ENCODE measurements around the gene AIP.
A peak's percentile ranks its signal among the peaks of the same experiment; 100 is the strongest.
"Not testable (repeated sequence)": the region's sequence is repeated elsewhere in the genome, so short reads cannot be mapped to it uniquely, and the experiment has no call there.

Gene AIP

DNA sequence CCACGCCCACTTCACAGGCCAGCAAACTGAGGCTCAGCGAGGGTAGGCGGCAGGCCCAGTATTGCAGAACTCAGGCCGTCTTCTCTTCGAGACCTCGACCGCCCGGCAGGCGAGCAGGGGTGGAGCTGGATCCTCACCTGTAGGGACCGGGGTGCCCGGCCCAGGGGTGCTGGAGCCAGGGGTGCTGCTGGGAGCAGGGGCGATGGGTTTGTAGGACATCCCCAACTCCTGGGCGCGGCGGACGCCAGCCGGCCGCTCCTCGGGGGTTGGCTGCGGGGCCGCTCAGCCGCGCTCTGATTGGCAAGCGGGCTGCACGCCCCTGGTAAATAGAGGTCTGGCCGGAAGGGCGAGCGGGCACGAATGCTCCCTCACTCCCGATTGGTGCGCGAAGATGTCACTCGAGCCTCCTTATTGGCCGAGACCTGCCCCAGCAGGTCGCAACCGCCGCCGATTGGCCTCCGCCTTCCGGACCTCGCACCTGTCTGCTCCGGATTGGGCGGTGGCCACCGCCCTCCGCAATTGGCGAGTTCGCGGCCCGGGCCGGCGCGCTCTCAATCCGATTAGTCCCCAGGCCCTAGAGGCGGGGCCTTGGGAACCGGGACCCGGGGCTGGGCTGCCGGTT is 25.1 kb downstream of the AIP start, which contains the start of gene CDK2AP2:
TSS of gene CDK2AP2 (minus strand) at position 299 of the 622 bp plus-strand sequence. CDS start at position 219, 80 bp downstream.
- DNase-seq, result peak; percentile 100

DNA sequence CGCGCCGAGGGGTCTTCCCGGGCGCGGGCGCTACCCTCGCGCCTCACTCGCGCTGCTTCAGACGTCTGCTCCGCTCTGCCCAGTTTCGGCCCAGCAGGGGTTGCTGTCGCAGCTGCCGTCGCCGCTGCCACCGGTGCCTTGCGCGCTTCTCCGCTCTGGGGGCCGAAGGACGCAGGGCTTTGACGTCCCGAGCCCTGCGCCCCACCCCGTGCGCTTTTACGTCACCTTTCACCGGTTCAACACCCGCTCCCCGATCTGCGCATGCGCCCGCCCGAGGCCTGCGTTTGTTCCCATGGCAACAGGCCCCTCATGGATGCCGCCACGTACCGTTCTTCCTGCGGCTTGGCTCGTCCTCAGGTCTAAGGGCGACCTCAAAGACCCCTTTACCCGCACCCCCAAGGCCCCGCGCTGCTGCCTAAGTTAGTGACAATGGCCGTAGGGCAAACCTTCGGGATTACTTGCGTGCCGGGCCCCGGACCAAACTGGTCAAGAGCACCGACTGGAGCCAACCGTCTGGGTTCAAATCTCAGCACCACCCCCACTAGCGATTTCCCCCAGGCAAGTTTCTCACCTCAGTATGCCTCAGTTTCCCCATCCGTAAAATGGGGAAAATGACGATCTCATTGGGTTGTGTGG is 25.8 kb downstream of the AIP start:
- peak; percentile 98 for DNase-seq

DNA sequence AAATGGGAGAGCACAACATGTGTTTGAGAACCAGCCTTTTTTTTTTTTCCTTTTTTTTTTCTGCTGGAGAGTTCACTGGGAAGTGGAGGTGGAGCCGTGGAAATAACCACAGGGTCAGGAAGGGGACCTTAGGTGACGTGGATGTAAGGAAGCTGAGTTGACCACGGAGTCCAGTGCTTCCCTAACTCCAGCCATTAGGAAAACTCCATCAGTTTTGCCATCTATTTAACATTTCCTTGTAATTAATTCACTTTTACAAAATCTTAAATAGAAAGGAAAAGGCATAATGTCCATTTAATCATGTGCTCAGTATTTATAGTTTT is 27.2 kb downstream of the AIP start:
- DNase-seq, result no peak

DNA sequence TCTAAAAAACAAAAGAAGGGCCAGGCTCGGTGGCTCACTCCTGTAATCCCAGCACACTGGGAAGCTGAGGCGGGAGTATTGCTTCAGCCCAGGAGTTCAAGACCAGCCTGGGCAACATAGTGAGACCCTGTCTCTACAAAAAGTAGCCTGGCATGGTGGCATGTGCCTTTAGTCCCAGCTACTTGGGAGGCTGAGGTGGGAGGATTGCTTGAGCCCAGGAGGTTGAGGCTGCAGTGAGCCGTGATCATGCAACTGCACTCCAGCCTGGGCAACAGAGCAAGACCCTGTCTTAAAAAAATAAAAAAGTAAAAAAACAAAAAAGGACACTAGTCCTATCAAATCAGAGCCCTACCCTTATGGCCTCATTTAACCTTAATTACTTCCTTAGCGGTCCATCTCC is 28.7 kb downstream of the AIP start:
- DNase-seq, result not testable (repeated sequence)

DNA sequence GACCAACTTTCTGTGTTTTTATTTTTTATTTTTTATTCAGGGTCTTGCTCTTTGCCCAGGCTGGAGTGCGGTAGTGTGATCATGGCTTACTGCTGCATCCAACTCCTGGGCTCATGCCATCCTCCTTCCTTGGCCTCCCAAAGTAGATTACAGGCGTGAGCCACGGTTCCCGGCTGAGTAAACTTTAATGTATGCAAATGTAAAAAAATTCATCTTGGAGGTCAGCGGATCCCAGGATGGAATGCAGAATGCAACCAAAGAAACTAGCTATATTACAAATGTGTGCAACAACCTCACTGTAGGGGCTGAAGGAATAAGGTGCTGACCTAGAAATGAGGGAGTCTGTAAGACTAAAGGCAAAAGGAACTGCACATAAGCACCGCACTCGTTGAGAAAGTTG is 31.3 kb downstream of the AIP start:
- no peak for DNase-seq

DNA sequence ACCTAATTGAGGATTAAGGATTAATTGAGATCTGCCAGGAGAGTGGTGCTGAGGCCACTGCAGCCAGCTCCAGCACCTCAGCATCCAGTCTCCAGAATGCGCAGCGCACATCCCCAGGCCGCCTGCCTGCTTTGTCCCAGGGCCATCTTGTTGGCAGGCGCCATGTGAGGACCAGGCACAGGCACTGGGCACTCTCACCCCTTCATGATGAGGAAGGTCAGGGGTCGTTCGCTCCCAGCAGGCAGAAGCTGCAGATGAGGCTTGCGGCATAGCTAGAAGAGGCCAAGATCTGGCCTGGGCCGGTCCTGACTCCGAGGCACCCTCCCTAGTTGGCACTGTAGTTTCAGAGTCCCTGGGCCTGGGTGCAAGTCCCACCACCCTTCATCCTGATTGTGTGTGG is 34.0 kb downstream of the AIP start:
- no peak for DNase-seq

DNA sequence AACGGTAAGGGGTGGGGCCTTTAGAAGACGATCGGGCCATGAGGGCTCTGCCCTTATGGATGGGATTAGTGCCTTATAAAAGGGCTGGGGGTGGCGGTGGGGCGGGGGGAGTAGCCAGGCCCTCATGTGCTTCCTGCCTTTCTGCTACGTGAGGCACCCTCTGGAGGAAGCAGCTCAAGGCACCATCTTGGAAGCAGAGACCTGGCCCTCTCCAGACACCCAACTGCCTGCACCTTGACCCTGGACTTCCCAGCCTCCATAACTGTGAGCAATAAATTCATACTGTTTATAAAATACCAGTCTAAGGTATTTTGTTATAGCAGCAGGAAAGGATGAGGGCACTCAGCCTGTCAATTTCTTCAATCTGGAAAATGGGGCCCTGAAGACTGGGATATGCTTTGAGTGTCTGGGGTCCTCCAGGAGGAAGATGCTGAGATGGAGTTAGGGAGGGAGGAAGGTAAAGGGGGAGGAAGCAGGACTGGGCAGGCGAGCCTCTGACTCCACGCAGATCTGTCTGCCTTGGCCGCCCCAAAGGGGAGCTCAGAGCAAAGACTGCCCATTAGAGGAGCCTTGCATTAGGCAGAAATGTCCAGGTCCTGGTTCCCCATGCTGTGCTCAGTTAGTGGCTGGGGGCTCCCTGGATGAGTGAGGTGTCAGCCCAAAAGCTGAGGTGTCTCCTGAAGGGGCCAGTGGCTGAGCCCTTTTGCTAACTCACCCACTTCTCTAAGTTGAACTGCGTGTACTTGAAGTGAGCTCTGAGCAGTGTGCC is 35.1 kb downstream of the AIP start:
- no peak for DNase-seq

DNA sequence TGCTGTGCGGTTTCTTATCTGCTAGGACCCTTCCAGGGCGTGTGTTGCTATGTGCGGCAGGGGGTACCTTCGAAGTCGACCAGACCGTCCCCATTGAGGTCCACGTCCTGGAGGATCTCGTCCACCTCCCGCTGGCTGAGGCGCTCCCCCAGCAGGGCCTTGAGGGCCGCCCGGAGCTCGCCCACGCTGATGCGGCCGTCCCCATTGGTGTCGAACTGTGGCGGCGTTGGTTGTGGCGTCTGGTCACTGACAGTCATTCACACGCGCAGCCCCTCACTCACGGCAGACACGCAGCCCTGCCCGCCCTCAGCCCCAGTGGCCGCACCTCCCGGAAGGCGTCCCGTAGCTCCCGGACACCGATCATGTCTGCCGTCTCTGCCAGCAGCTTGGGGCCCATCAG is 36.9 kb downstream of the AIP start:
- no peak for DNase-seq

DNA sequence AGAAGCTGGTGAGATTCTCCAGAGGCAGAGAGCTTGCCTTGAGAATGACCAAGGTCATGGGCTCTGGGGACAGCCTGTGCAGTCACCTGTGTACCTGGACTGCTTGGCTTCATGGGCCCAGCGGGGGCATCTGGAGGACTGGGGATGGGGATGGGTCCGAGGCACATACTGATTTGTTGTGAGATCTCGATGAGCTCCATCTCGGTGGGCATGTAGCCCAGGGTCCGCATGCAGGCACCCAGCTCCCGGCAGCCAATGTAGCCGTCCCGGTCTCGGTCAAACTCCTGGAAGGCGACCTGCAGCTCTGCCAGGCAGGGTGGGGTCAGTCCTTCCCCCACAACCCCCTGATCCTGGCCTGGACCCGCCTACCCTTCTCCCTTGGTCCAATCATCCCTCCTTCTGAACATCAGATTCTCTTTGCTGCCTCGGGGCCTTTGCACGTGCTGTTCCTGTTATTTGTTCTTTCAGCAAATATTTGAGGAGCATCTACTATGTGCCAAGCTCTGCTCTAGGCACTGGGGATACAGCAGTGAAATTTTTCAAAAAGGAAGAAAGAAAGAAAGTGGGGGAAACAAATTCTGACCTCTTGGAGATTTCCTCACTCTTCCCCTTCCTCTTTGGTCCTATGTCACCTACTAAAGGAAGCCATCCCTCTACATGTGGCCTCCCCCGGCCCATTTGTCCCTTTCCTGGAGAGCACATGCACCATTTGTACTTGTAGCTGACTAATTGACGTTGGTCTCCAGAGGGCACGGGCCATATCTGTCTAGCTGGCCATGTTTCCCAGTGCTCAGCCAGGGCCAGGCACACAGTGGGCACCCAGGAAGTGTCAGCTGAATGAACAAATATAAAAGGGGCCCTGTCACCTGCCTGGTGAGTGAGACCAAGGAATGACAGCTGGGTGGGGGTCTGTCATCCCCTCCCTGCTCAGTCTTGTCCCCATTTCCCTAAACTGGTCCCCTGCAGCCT is 38.3 kb downstream of the AIP start:
- DNase-seq, result no peak

DNA sequence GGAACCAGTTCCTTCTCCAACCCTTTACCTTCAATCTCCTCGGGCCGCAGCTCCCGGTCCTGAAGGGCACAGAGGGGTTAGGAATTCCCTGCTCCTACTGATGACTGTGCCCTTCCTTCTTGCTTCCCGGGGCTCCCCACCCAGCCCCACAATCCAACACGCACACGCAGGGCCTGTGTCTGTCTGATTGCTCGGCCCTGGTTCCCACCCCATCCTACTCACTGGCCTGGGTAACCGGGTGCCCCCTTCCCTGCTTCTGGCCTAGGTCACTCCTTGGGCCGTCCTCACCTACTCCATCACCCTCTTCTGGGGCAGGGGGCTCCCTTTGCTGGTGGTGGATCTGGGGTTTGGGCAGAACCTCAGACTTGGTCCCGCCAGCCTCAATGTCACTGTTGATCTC is 39.1 kb downstream of the AIP start:
- no peak for DNase-seq

DNA sequence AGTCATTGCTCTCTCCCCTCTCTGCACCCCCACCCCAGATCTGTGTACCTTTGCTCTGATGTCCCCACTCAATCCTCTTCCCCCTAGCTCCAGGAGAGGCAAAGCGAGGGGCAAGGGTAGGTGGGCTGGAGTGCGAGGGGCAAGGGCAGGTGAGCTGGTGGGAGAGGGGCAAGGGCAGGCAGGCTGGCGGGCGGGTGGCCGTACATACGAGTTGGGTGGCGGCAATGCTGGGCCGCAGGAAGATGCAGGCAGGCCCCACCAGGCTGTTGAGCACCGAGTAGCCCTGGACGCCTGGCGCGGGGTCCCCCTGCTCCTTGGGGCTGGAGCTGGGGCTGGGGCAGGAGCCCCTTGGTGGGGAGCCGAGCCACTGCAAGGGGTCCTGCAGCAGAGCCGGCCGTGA is 39.5 kb downstream of the AIP start:
- no peak for DNase-seq

DNA sequence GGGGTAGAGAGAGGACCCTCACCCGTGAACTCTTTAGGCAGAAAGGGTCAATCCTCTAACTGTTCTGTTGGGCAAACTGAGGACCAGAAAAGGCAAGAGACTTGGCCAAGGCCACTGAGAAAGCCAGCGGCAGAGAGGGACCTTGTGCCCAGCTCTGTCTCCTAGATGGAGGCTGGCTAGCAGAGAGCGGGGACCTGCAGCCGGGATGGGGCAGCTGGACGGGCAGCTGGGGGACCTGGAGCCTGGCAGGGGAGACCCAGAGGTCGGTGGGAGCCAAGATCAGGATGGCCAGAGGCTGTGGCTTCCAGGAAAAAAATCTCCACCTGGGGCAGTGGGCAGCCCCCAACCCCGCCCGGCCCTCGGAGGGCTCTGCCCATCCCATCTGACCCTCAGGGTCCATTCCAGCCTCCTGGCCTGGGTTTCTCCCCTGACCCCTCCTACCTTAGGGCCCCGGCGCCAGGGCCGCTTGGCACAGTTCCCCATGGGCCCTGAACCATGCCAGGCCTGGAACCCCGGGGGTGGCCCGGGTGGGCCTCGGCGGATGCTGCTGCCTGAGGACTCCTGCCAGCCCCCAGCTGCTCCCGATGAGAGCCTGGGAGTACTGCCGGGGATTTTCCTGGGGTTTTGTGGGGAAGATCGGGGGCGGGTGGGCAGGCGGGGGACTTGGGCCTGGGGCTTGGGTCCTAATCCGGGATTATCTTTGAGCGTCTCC is 40.2 kb downstream of the AIP start, which contains the start of gene CABP2:
TSS of gene CABP2 (minus strand) at position 603 of the 712 bp plus-strand sequence. CDS start at position 483, 120 bp downstream.
- DNase-seq, result no peak

DNA sequence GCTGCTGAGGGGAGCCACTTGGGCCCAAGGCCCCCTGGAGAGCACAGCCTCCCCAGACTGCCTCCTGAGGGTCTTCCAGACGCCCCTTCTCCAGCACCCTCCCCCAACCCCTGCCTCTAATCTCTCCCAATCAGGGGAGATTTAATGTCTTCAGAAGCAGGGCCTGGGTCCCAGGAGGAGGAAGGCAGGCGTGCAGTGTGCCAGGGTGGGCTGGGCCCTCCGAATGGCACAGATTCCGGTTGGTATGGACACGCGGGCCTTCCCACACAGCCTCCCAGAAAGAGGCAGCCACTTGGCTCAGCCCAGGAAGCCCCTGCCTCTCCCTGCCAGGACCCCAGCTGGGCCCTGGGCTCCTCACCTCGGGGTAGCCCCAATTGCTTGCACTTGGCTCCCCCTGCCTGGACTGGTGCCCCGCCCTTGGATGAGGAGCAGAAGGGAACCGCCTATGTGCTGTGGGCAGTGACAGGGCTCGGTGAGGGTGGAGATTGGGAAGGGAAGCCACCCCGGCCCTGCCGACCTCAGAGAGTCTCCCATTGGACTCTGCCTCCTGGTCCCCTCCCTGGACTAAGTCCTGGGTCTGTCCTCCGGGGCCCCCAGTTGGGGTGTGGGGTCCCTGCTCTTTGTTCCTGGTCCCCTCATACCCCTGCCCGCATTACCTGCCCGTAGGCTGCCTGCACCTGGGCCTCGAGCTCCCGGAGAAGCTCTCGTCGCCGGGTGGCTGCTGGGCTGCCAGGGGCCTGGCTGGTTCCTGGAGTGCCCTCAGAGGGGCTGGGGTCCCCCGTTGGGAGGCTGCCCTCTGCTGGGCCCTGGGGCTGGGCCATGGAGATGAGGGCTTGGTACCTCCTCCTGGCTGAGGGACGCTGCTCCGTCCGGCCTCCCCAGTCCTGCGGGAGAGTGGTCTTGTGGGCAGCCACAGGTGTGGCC is 41.0 kb downstream of the AIP start:
- no peak for DNase-seq

DNA sequence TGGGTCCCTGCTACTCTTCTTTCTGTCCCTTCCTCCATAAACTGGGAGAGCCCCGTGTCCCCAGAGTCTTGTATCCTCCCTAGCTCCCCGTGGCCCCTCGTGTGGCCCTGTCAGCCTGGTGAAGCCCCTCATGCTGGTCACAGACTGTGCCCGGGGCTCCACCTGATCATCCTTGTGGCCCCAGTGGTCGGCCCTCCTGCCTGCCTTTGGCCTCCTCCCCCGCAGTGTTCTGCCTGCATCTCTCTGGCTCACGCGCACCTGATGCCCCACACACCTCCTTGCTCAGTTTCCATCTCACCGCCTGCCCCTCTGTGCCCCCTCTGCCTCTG is 41.6 kb downstream of the AIP start:
- DNase-seq, result no peak

DNA sequence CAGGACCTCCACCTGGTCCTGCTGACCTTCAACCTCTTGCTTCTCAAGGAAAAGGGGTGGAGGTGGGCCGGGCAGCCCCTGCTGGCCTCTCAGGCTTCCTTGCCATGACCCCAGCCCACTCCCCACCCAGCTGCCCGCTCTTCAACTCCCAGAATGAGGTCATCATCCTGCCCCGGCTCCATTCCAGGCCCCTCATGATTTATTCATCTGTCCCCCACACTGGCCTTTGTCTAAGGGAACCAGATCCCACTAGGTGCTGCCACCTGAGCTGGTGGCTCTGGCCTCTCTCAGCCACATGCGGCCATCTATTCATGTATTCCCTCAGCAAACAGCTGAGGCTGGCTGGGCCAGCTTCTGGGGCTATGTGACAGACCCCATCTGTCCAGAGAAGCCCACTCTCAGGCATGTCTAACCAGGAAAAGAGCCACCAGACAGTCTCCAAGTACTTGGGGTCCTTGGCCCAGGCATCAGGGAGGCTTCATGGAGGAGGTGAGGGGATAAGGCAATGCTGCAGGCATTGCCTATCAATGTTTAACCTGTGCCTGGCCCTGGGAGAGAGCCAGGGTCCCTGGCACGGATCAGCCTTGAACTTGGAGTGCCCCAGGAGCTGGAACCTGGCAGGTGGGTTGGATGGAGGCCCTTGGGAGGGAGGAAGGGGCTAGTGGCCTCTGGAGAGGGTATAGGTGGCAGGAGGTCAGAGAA is 42.6 kb downstream of the AIP start:
- DNase-seq, result no peak

DNA sequence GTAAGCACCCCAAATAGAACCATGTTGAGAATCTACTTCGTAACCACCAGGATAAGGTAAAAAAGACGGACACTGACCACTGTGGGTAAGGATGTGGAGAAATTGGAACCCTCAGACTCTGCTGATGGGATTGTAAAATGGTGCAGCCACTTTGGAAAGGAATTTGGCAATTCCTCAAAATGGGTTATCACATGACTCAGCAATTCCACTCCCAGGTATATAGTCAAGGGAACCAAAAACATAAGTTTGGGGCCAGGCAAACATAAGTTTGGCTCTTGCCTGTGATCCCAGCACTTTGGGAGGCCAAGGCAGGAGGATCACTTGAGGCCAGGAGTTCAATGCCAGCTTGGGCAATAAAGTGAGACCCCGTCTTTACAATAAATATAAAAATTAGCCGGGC is 45.5 kb downstream of the AIP start:
- DNase-seq, result no peak

DNA sequence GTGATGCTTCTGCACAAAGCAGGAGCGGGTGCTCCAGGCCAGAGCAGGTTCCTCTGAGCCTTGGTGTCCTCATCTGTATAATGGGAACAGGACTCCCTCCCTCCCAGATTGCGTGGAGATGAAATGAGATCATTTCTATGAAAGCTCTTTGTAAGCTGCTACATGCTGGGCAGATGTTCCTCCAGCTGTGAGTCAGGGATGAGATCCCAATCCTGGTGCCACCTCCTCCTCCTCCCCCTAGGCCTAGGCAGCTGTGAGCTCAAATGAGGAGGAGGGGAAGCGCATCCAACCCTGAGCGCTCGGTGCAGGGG is 47.4 kb downstream of the AIP start:
- no peak for DNase-seq

DNA sequence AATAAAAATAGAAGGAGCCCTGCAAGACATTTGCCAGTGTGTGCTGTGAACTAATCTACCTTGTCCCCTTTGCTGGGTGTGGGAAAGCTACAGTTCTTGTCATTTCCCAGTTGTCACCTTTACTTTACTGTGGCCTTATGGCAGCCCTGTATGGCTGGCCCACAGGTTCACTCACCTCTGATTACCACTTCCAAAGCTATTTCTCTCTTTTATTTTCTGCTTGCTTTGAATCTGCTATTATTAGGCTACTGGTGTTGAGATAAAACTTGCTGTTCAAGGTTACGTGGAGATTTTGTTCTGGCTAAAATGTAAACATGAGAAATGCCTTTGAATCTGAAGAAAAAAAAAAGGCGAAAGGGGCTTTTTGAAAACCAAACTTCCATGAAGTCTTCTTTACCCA is 50.1 kb downstream of the AIP start:
- DNase-seq, result no peak

DNA sequence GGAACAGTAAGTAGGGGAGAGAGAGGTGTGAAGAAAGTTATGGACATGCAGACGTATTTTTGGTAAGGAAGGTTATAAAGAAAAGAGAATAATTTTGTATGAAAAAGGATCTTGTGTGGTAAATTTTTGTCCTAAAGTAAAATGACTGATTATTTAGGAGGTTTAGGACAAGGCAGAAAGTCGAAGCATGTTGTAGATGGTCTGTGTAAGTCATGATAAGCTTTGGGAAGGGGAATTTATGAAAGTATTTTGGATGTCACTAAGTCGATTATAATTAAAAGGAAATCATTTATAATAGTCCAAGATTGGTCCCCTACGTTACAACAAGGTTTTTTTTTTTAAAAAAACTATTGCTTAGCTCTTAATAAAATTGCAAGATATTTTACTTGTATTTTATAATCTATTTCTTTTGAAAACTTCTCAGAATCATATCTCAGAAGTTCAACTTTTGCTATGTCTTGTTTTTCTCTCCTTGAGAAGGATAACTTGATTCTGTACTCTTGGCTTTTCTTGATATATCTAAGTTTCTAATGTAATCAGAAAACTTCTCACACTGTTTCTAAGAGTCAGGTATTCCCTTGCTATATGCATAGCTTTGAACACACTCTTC is 51.3 kb downstream of the AIP start:
- no peak for DNase-seq

DNA sequence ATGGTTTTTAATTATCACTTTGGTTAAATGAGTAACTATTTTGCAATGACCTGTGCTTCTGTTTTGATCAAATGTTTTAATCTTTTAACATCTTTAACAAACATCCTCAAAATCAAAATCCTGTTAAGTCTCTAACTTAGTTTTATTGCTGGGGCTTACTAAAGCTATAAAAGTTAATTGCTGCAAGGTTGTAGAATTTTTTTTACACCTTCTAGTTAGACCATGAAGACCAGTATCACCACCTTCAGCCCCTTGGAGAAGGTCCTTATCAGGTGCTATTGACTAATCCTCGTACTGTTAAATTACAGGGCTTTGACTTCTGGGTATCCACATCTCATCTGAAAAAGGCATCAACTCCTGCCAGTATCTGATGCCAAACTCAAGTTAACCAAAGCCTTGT is 52.7 kb downstream of the AIP start:
- no peak for DNase-seq

DNA sequence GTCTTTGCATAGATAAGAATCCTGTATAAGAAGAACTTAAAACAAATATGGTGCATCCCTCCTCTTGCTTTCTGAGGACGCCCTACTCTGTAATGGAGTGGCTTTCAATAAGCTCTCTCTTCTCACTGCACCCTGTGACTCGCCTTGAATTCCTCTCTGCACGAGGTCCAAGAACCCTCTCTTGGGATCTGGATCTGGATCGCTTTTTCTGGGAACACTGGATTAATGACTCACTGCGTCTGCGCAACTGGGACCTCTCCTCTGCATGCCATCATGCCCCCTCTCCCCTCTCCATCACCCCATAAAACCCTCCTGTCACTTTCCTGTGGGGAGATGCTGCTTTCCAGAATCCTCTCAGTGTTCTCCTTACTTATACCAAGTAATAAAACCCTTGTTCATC is 55.5 kb downstream of the AIP start:
- no peak for DNase-seq
